Testis (tissue), 3 donors: ENCODE data around the gene BCL2L1. TPM values are rescaled to one million over a fixed set of nuclear protein-coding genes. Genes with fewer than 3 reads are reported as not detected.

Source experiments
- DNase-seq: peaks from one replicate; pipeline ENCODE4 v3.0.0-alpha.2; 2019
- H3K27ac ChIP-seq, 2 donors: fragments of 200-600 bp; sonication (generic); one replicate each; pipeline ENCODE4 v1.5.1; 2019
- H3K27me3 ChIP-seq: fragments of 200-600 bp; sonication (generic); one replicate; pipeline ENCODE4 v1.5.1; 2019
- H3K36me3 ChIP-seq: fragments of 200-600 bp; sonication (generic); one replicate; pipeline ENCODE4 v1.5.1; 2017; ENCODE audit warnings: low read depth; ENCODE audit errors: missing control alignments
- H3K4me1 ChIP-seq: fragments of 200-600 bp; sonication (generic); one replicate; pipeline ENCODE4 v1.5.1; 2019
- H3K4me3 ChIP-seq, 2 donors: fragments of 200-600 bp; sonication (generic); one replicate each; pipeline ENCODE4 v1.5.1; 2017 to 2019
- H3K9me3 ChIP-seq: fragments of 200-600 bp; sonication (generic); one replicate; pipeline ENCODE4 v1.5.1; 2017
- CTCF ChIP-seq, 3 experiments: fragments of 450-650 bp in 2 of 3; fragments of 200-600 bp in 1 of 3; sonication (generic) in 1 of 3; IDR thresholded peaks; one replicate each; pipeline ENCODE4 v1.5.1; 2016 to 2019; ENCODE audit warnings: antibody characterized with exemption in 3 of 3, mild to moderate bottlenecking in 2 of 3, moderate library complexity in 1 of 3
- POLR2A ChIP-seq: fragments of 450-650 bp; IDR thresholded peaks from one replicate; pipeline ENCODE4 v1.6.1; 2017; ENCODE audit warnings: antibody characterized with exemption, mild to moderate bottlenecking, moderate library complexity
- WGBS, 2 donors: methylation state at CpG; one replicate each; pipeline ENCODE4 v1.1.5; 2018; 5-methylcytosine and 5-hydroxymethylcytosine counted together
- intact Hi-C: fragments of 100-400 bp; cut with DNase I; formaldehyde crosslinking; loops from one replicate; pipeline ENCODE4 v1.15.1; 2023; ENCODE audit warnings: low total_unique reads
- polyA plus RNA-seq: library from polyadenylated mRNA; stranded (reverse); fragments of 350-450 nt; fragmentation: Illumina TruSeq; extraction: RNeasy Lipid Tissue Mini Kit (QIAGEN cat#74804); gene quantifications from one replicate; pipeline ENCODE4 v1.2.3, GENCODE V29; 2014; ENCODE audit warnings: low read depth, low replicate concordance; ENCODE audit not compliant: insufficient read depth
- total RNA-seq, 2 donors: library from RNA; depleted of rRNA; stranded (reverse); fragments of >200 nt; gene quantifications; one replicate each; pipeline ENCODE4 v1.2.3, GENCODE V29; 2016

Gene BCL2L1
- total and polyA plus RNA-seq, 3 donors from 2014 or later: 83.0 to 122 (median 84.7) TPM

- WGBS, 2 donors: 81 to 82% methylated on average over 2 of the region's 2 CpGs
- intact Hi-C loops: no loop called here
- Histone ChIP-seq H3K27me3 (no peaks in the 10 kb centered on the region), H3K4me3 (no peak overlapping the region), H3K36me3 (no peaks in the 10 kb centered on the region), H3K27ac (peak overlapping the region in 1 of 2 donors; percentile 37), H3K4me1 (peaks cover 27% of the 10 kb centered on the region), H3K9me3 (no peaks in the 10 kb centered on the region)
- TF ChIP-seq POLR2A (no peak), CTCF (IDR thresholded peaks at IDR 0.05) (no peak)
- no peak for DNase-seq
Observed at GRCh38 chr20:31685853-31686643, 36.6 kb downstream of the BCL2L1 start.

GRCh38 chr20:31684153-31685015, 38.3 kb downstream of the BCL2L1 start:
- 83 to 84% methylated on average over 10 to 11 of the region's 11 CpGs for WGBS, 2 donors
- intact Hi-C loops: no loop called here
- Histone ChIP-seq H3K9me3 (no peaks in the 10 kb centered on the region), H3K27me3 (no peaks in the 10 kb centered on the region), H3K27ac (no peak overlapping the region), H3K4me1 (peaks cover 44% of the 10 kb centered on the region), H3K4me3 (no peak overlapping the region), H3K36me3 (no peaks in the 10 kb centered on the region)
- TF ChIP-seq POLR2A: no peak
- no peak for TF ChIP-seq CTCF (IDR thresholded peaks at IDR 0.05)
- no peak for DNase-seq

GRCh38 chr20:31682927-31683326, 39.7 kb downstream of the BCL2L1 start:
- no peak for TF ChIP-seq POLR2A
- no peak for TF ChIP-seq CTCF (IDR thresholded peaks at IDR 0.05)

GRCh38 chr20:31682352-31682751, 40.3 kb downstream of the BCL2L1 start:
- 88 to 96% methylated on average over 3 of the region's 3 CpGs for WGBS, 2 donors

More at GRCh38 chr20:31682927-31683326, 39.7 kb downstream of the BCL2L1 start:
- H3K4me3 ChIP-seq: no peak overlapping the region
- peaks cover 58% of the 10 kb centered on the region for H3K4me1 ChIP-seq
- intact Hi-C loops: no loop called here
- peak overlapping the region in 1 of 2 donors; percentile 4 for H3K27ac ChIP-seq
- no peaks in the 10 kb centered on the region for H3K9me3 ChIP-seq
- no peak for DNase-seq
- 71 to 72% methylated on average over 2 of the region's 2 CpGs for WGBS, 2 donors
- H3K27me3 ChIP-seq: no peaks in the 10 kb centered on the region
- no peaks in the 10 kb centered on the region for H3K36me3 ChIP-seq

More at GRCh38 chr20:31682352-31682751, 40.3 kb downstream of the BCL2L1 start:
- H3K4me1 ChIP-seq: peaks cover 64% of the 10 kb centered on the region
- no peak for DNase-seq
- no peaks in the 10 kb centered on the region for H3K9me3 ChIP-seq
- no peak overlapping the region for H3K4me3 ChIP-seq
- TF ChIP-seq POLR2A: no peak
- no peak for TF ChIP-seq CTCF (IDR thresholded peaks at IDR 0.05)
- no peaks in the 10 kb centered on the region for H3K27me3 ChIP-seq
- H3K36me3 ChIP-seq: no peaks in the 10 kb centered on the region
- intact Hi-C loops: no loop called here
- peak overlapping the region in 1 of 2 donors; percentile 4 for H3K27ac ChIP-seq
